Endothelial cell (in vitro differentiated cells): ENCODE results near the gene PARP6. TPM values are rescaled to one million over a fixed set of nuclear protein-coding genes. Genes with fewer than 3 reads are reported as not detected.
A peak's percentile ranks its signal among the peaks of the same experiment; 100 is the strongest.

Source experiments
- DNase-seq: peaks from one replicate; pipeline ENCODE4 v3.0.0; 2021; ENCODE audit warnings: low spot score
- H3K27ac Mint-ChIP-seq: one replicate; pipeline ENCODE4 v1.8.0; 2021; ENCODE audit warnings: mixed read lengths, inconsistent platforms; ENCODE audit not compliant: unreplicated experiment
- H3K27me3 Mint-ChIP-seq: one replicate; pipeline ENCODE4 v1.8.0; 2021; ENCODE audit warnings: mild to moderate bottlenecking, moderate library complexity, mixed read lengths, inconsistent platforms; ENCODE audit not compliant: unreplicated experiment
- H3K36me3 Mint-ChIP-seq: one replicate; pipeline ENCODE4 v1.8.0; 2021; ENCODE audit warnings: mild to moderate bottlenecking, low read depth, mixed read lengths, inconsistent platforms; ENCODE audit not compliant: unreplicated experiment
- H3K4me1 Mint-ChIP-seq: one replicate; pipeline ENCODE4 v1.8.0; 2021; ENCODE audit warnings: mild to moderate bottlenecking, mixed read lengths, inconsistent platforms; ENCODE audit not compliant: unreplicated experiment
- H3K4me3 Mint-ChIP-seq: one replicate; pipeline ENCODE4 v1.8.0; 2021; ENCODE audit warnings: mild to moderate bottlenecking, mixed read lengths, inconsistent platforms; ENCODE audit not compliant: unreplicated experiment
- H3K9me3 Mint-ChIP-seq: one replicate; pipeline ENCODE4 v1.8.0; 2021; ENCODE audit warnings: mixed read lengths, inconsistent platforms; ENCODE audit not compliant: unreplicated experiment
- CTCF ChIP-seq: fragments of 200-600 bp; sonication (generic); IDR thresholded peaks from one replicate; pipeline ENCODE4 v1.5.0; 2021; ENCODE audit warnings: antibody characterized with exemption; ENCODE audit not compliant: unreplicated experiment
- total RNA-seq: library from RNA; stranded (reverse); fragmentation: NEBNext Ultra II Directional; extraction: Animal tissue kit (Norgen Biotek cat#: 25700); gene quantifications from one replicate; pipeline ENCODE4 v1.2.1, GENCODE V29; 2021; ENCODE audit not compliant: unreplicated experiment

Gene PARP6
- total RNA-seq, 1 donor from 2014 or later: 77.4 TPM

DNA sequence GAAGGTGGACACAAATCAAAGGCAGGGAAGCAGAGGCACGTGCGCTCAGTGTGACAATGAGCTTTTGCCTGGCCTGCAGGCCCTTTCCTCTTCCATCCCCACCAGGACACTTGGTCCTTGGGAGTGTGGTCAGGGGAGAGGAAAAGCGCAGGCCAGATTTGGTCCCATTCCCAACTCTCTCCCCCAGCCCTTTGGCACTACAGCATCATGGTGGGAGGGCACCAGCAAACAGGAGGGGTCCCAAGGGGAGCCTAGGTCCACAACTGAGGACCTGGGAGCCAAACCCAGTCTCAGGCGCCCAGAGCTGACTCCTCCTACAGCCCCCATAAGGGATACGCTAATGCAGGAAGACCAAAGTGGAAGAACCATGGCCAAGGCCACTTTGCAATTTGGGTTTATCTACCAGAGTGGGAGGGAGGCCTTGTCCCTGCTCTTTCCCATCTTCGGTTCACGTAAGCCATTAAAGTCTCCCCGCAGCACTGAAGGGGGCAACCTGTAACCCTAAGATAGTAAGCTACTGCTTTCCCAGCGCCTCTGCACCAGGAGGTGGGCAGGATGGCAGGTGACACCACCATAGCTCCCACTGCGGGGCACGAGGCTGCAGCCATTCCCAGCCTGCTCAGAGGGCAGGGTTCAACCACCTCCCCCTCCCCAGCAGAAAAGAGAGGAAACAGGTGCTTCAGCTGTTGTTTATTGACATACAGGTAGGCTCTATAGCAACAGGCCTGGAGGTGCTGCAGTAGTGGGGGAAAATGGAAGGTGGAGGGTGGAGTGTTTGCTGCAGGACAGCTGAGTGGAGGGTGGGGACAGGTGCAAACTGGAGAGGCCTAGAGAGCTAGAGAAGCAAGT lies 73.8 kb downstream of the PARP6 start:
- DNase-seq: no peak
- Mint-ChIP-seq H3K4me3 (peak overlapping the region; percentile 82), H3K4me1 (peaks cover 4% of the 10 kb centered on the region)

DNA sequence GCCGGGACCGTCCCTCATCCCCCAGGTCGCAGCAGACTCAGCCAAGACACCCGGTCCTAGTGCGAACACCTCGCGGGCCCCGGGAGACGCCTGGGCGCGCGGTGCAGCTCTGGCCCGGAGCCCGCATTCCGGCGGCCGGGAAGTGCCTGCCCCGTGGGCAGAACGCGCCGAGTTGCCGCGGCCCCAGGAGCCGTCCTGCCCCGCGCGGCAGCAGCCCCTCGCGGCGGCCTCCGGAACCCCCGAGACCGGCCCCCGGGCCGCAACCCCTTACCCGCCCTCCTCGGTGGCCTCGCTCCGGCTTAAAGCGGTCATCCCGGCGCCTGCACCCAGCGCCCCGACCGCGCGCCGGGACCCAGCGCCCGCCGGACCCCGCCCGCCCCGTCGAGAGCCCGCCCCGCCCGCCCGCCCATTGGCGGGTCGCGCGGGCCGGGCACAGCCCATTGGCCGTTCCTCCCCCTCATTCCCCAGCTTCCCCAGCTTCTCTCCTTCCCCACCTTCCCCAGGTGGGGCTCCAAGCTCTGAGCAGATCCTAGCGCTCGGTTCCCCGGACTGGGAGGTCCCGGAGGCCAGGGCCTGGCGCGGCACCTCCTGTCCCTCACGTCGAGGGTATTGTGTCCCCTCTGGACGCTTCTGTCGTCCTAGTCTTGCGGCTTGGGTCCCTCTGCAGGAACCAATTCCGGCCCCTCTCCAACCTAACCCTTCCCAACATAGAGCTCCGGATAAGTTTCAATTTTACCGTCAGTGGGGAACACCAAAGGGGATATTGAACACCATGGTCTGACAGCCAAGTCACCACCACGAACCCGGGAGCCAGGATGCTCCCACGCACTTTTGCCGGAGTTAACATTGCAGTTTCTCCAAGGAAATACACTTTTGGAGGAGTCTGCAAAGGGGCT lies 74.6 kb downstream of the PARP6 start, which contains the start of gene GRAMD2A:
Gene GRAMD2A (minus strand): TSS at position 328 of the 896 bp plus-strand sequence.
- Mint-ChIP-seq H3K9me3 (no peaks in the 10 kb centered on the region), H3K4me1 (peaks cover 4% of the 10 kb centered on the region), H3K36me3 (peaks cover 33% of the 10 kb centered on the region), H3K27me3 (peaks cover 14% of the 10 kb centered on the region), H3K27ac (no peak within 1 kb of the TSS), H3K4me3 (peak within 1 kb of the TSS; percentile 82)
- peak; percentile 33 for DNase-seq
- no peak for TF ChIP-seq CTCF

More for the DNA sequence above, 73.8 kb downstream of the PARP6 start:
- no peak for TF ChIP-seq CTCF
- Mint-ChIP-seq H3K27me3 (peaks cover 13% of the 10 kb centered on the region), H3K9me3 (no peaks in the 10 kb centered on the region), H3K27ac (no peak overlapping the region), H3K36me3 (peaks cover 41% of the 10 kb centered on the region)

DNA sequence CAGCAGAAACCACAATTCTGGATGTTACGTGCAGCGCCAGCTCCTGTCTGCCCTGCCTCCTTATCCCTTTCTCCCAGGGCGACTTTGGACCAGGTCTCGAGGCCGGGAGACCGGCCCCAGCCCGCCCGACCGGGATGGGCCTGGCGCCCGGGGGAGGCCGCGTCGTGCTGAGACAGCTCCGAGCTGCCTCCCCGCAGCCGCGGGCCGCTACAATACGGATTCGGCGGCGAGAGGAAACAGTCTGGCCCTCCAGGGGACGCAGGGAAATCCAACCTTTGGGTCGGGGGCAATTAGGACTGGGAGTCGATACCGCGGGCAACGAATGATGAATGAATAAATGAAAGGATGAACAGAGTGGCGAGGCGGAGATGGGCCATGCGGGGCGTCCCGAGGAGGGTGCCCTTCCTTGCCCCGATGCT lies 75.3 kb downstream of the PARP6 start:
- peaks cover 33% of the 10 kb centered on the region for H3K36me3 Mint-ChIP-seq
- no peak for DNase-seq
- H3K27ac Mint-ChIP-seq: no peak overlapping the region
- H3K4me3 Mint-ChIP-seq: no peak overlapping the region
- no peak for TF ChIP-seq CTCF
- H3K4me1 Mint-ChIP-seq: peaks cover 4% of the 10 kb centered on the region
- no peaks in the 10 kb centered on the region for H3K9me3 Mint-ChIP-seq
- peaks cover 14% of the 10 kb centered on the region for H3K27me3 Mint-ChIP-seq

- no peak for DNase-seq
- H3K27me3 Mint-ChIP-seq: peaks cover 14% of the 10 kb centered on the region
- H3K9me3 Mint-ChIP-seq: no peaks in the 10 kb centered on the region
- TF ChIP-seq CTCF: no peak
- H3K4me3 Mint-ChIP-seq: no peak overlapping the region
- no peak overlapping the region for H3K27ac Mint-ChIP-seq
- H3K4me1 Mint-ChIP-seq: peaks cover 4% of the 10 kb centered on the region
- H3K36me3 Mint-ChIP-seq: peaks cover 33% of the 10 kb centered on the region
Observed at GRCh38 chr15:72196409-72197040, 75.8 kb downstream of the PARP6 start.
